Sigmoid colon (tissue), 7 donors: ENCODE results near the gene UBE2S. TPM values are rescaled to one million over a fixed set of nuclear protein-coding genes. Genes with fewer than 3 reads are reported as not detected.

Source experiments
- DNase-seq: peaks from one replicate; pipeline ENCODE4 v3.0.0-alpha.2; 2019
- H3K27ac ChIP-seq, 4 donors: fragments of 200-600 bp; sonication (generic); one replicate each; pipeline ENCODE4 v1.5.1; 2016 to 2019; ENCODE audit warnings: mild to moderate bottlenecking in 1 of 4
- H3K27me3 ChIP-seq, 3 donors: fragments of 200-600 bp; sonication (generic); one replicate each; pipeline ENCODE4 v1.5.1; 2019; ENCODE audit warnings: mild to moderate bottlenecking in 1 of 3
- H3K36me3 ChIP-seq, 4 donors: fragments of 200-600 bp; sonication (generic); one replicate each; pipeline ENCODE4 v1.5.1; 2016 to 2019
- H3K4me1 ChIP-seq, 4 donors: fragments of 200-600 bp; sonication (generic); one replicate each; pipeline ENCODE4 v1.5.1; 2017 to 2019
- H3K4me3 ChIP-seq, 4 donors: fragments of 200-600 bp; sonication (generic); one replicate each; pipeline ENCODE4 v1.5.1; 2017 to 2019; ENCODE audit warnings: mild to moderate bottlenecking in 2 of 4, moderate library complexity in 1 of 4
- H3K9me3 ChIP-seq, 4 donors: fragments of 200-600 bp in 3 of 4; sonication (generic) in 3 of 4; one replicate each; pipeline versions ENCODE4 v1.5.1 to v1.6.1; 2013 to 2019
- EP300 ChIP-seq, 4 donors: sonication (generic); formaldehyde crosslinking; IDR thresholded peaks; one replicate each; pipeline ENCODE4 v1.6.1; 2017; ENCODE audit warnings: antibody characterized with exemption in 4 of 4
- POLR2A ChIP-seq, 2 donors: fragments of 450-650 bp; IDR thresholded peaks; one replicate each; pipeline ENCODE4 v1.6.1; 2016; ENCODE audit warnings: antibody characterized with exemption in 2 of 2, mild to moderate bottlenecking in 2 of 2, moderate library complexity in 2 of 2
- POLR2AphosphoS5 ChIP-seq, 4 donors: sonication (generic); formaldehyde crosslinking; IDR thresholded peaks; one replicate each; pipeline ENCODE4 v1.6.1; 2017; ENCODE audit warnings: antibody characterized with exemption in 4 of 4
- WGBS, 2 donors: extraction: QIAGEN DNeasy Blood & Tissue Kit; methylation state at CpG; one replicate each; pipeline ENCODE4 v1.1.7; 2013; 5-methylcytosine and 5-hydroxymethylcytosine counted together
- intact Hi-C: fragments of 100-400 bp; cut with DNase I; formaldehyde crosslinking; loops from one replicate; pipeline ENCODE4 v1.15.1; 2023
- polyA plus RNA-seq, 3 donors: library from polyadenylated mRNA; stranded (reverse); fragments of 200-250 nt; gene quantifications; one replicate each; pipeline ENCODE4 v1.2.3, GENCODE V29; 2013
- total RNA-seq, 4 donors: library from RNA; depleted of rRNA; stranded (reverse); fragments of >200 nt; gene quantifications; one replicate each; pipeline ENCODE4 v1.1.0, GENCODE V29; 2016
- TF ChIP-seq, protein P1 (sequence below), 4 experiments: fragments of 450-650 bp in 3 of 4; fragments of 200-600 bp in 1 of 4; IDR thresholded peaks; one replicate each; pipeline ENCODE4 v1.5.1; 2016 to 2019; ENCODE audit warnings: antibody characterized with exemption in 4 of 4, mild to moderate bottlenecking in 3 of 4, moderate library complexity in 2 of 4
- donor health status: healthy with polysubstance abuse.
- donor health status: Bipolar disorder and iron deficiency.
- donor health status: healthy.

The UBE2S gene
- total and polyA plus RNA-seq, 7 donors, result 6.6 to 32.6 (median 16.2) TPM

- Histone ChIP-seq H3K4me3 (no peak overlapping the region), H3K9me3 (no peaks in the 10 kb centered on the region), H3K4me1 (peaks cover 0 to 7% (median 5%) of the 10 kb centered on the region in 4 donors), H3K27ac (no peak overlapping the region), H3K36me3 (no peaks in the 10 kb centered on the region), H3K27me3 (peaks cover 6 to 27% (median 16%) of the 10 kb centered on the region in 3 donors)
- no peak for DNase-seq
- intact Hi-C loops, result no loop called here
- 78 to 83% methylated on average over 32 of the region's 32 CpGs for WGBS, 2 donors
- TF ChIP-seq, protein P1, sequence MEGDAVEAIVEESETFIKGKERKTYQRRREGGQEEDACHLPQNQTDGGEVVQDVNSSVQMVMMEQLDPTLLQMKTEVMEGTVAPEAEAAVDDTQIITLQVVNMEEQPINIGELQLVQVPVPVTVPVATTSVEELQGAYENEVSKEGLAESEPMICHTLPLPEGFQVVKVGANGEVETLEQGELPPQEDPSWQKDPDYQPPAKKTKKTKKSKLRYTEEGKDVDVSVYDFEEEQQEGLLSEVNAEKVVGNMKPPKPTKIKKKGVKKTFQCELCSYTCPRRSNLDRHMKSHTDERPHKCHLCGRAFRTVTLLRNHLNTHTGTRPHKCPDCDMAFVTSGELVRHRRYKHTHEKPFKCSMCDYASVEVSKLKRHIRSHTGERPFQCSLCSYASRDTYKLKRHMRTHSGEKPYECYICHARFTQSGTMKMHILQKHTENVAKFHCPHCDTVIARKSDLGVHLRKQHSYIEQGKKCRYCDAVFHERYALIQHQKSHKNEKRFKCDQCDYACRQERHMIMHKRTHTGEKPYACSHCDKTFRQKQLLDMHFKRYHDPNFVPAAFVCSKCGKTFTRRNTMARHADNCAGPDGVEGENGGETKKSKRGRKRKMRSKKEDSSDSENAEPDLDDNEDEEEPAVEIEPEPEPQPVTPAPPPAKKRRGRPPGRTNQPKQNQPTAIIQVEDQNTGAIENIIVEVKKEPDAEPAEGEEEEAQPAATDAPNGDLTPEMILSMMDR (IDR thresholded peaks at IDR 0.05), result no peak
- TF ChIP-seq EP300 (IDR thresholded peaks at IDR 0.05) (no peak), POLR2A (IDR thresholded peaks at IDR 0.05) (no peak), POLR2AphosphoS5 (IDR thresholded peaks at IDR 0.05) (no peak)
Observed at GRCh38 chr19:55358943-55359908, 48.4 kb downstream of the UBE2S start.

DNA sequence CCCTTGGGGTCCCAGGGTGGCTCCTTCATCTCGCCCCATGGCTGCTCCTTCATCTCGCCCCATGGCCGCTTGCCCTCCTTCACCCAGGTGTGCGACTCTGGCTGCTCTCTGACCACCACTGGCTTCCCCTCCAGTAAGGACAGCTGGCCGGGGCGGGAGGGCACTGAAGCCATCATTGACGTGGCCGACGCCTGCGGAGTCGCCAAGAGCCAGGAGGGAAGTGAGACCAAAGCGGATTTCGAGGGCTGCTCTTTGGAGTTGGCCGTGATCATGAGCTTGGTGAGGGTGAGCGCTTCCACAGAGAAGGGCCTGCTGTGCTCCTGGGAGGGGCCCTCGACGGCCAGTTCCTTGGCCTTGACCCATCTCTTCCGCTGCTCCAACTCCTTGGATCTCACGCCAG, 49.1 kb downstream of the UBE2S start:
- Histone ChIP-seq H3K27me3 (peaks cover 9 to 34% (median 24%) of the 10 kb centered on the region in 3 donors), H3K9me3 (no peaks in the 10 kb centered on the region), H3K4me1 (peaks cover 0 to 15% (median 12%) of the 10 kb centered on the region in 4 donors), H3K36me3 (no peaks in the 10 kb centered on the region), H3K27ac (no peak overlapping the region), H3K4me3 (no peak overlapping the region)
- no peak for DNase-seq
- WGBS, 2 donors, result 92% methylated on average over 19 of the region's 19 CpGs
- intact Hi-C loops, result no loop called here
- no peak for TF ChIP-seq POLR2AphosphoS5 (IDR thresholded peaks at IDR 0.05)
- no peak for TF ChIP-seq EP300 (IDR thresholded peaks at IDR 0.05)
- TF ChIP-seq, protein P1 (IDR thresholded peaks at IDR 0.05), result no peak
- TF ChIP-seq POLR2A (IDR thresholded peaks at IDR 0.05), result no peak

DNA sequence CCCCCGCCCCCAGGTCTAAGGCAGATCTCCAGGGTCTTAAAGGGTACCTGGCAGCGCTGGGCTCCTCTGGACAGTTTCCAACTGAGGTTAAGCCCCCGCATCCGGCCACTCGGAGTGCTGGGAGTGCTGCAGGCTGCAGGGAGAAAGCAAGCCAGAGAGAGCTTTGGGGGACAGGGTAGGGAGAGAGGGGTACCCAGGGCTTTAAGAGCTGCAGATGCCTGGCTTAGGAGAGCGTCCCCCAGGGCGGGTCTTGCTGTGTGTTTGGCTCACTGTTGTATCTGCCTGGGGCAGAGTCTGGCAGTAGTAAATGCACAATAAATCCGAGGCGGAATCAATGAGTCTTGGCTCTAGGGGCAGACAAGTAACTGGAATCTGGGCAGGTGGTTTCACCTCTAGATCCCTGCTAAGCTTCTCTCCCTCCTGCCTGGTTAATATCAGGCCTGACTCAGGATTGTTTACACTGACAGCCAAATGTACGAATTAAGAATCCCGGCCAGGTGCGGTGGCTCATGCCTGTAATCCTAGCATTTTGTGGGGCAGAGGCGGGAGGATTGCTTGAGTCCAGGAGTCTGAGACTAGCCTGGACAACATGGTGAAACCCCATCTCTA, 52.3 kb downstream of the UBE2S start:
- H3K27ac ChIP-seq, result no peak overlapping the region
- WGBS, 2 donors, result 8 to 31% methylated on average over 12 to 13 of the region's 13 CpGs
- no peak for DNase-seq
- H3K4me1 ChIP-seq, result peaks cover 0 to 19% (median 17%) of the 10 kb centered on the region in 4 donors
- H3K36me3 ChIP-seq, result no peaks in the 10 kb centered on the region
- intact Hi-C loops, result no loop called here
- TF ChIP-seq POLR2A (IDR thresholded peaks at IDR 0.05), result no peak
- no peak for TF ChIP-seq EP300 (IDR thresholded peaks at IDR 0.05)
- no peak for TF ChIP-seq POLR2AphosphoS5 (IDR thresholded peaks at IDR 0.05)
- TF ChIP-seq, protein P1 (IDR thresholded peaks at IDR 0.05), result no peak
- peaks cover 28 to 66% (median 53%) of the 10 kb centered on the region in 3 donors for H3K27me3 ChIP-seq
- H3K4me3 ChIP-seq, result no peak overlapping the region
- no peaks in the 10 kb centered on the region for H3K9me3 ChIP-seq

DNA sequence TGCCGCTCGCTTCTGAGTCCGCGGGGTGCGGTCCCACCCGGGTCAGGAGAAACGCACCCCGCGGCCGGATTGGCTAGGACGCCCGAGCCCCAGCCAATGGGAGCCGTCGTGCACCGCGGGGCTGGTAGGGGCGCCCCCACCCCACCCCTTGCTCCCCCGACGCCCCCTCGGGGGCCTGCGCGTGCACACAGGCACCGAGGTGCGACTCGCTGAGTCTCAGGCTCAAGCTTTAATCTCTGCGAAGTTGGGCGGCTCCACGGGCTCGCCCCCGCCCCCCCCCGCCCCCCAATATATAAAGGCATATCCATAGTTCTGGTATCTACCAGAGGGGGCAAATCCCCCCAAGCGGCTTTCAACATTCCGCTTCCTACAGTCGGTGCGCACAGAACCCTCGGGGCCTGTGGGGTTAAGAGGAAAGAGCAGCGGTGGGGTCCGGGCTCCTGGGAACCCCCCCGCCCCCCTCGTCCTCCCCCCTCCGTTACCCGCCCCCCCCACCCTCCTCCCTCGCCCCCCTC, 52.8 kb downstream of the UBE2S start, which contains the start of gene COX6B2:
TSS of gene COX6B2 (minus strand) at position 22 of the 515 bp plus-strand sequence. CDS start 198 bp downstream, outside the sequence.
- no peaks in the 10 kb centered on the region for H3K9me3 ChIP-seq
- peaks cover 28 to 72% (median 55%) of the 10 kb centered on the region in 3 donors for H3K27me3 ChIP-seq
- 2% methylated on average over 41 to 43 of the region's 43 CpGs for WGBS, 2 donors
- no peak for DNase-seq
- H3K36me3 ChIP-seq, result no peaks in the 10 kb centered on the region
- H3K27ac ChIP-seq, result no peak within 1 kb of the TSS
- TF ChIP-seq, protein P1 (IDR thresholded peaks at IDR 0.05), result no peak
- TF ChIP-seq EP300 (IDR thresholded peaks at IDR 0.05), result no peak
- TF ChIP-seq POLR2AphosphoS5 (IDR thresholded peaks at IDR 0.05), result no peak
- peaks cover 0 to 19% (median 17%) of the 10 kb centered on the region in 4 donors for H3K4me1 ChIP-seq
- H3K4me3 ChIP-seq, result peak within 1 kb of the TSS in 3 of 4 donors; percentile 29 to 38 (median 30)
- intact Hi-C loops, result no loop called here
